GM23338 (cell line): Measurements from ENCODE around the gene ATP8A2. TPM values are rescaled to one million over a fixed set of nuclear protein-coding genes. Genes with fewer than 3 reads are reported as not detected.

ENCODE experiments used
- ATAC-seq: fragments of 200-7000 bp; cut with Tn5 transposase; 3 replicates; pipeline ENCODE4 v1.9.1; 2020
- DNase-seq: peaks from one replicate; pipeline ENCODE4 v3.0.0-alpha.2; 2015; ENCODE audit warnings: low spot score
- H2AFZ ChIP-seq: fragments of 200-600 bp; sonication (generic); 2 replicates; pipeline ENCODE4 v1.8.0; 2016; ENCODE audit warnings: antibody characterized with exemption, mild to moderate bottlenecking, moderate library complexity
- H3F3A ChIP-seq: fragments of 200-600 bp; sonication (generic); replicated peaks from 2 replicates; pipeline ENCODE4 v1.8.0; 2017; ENCODE audit warnings: antibody characterized with exemption, mixed run types, low read depth
- H3K27ac ChIP-seq: fragments of 200-600 bp; sonication (generic); 2 replicates; pipeline ENCODE4 v1.6.1; 2016; ENCODE audit warnings: low read depth
- H3K27me3 ChIP-seq: fragments of 200-600 bp; sonication (generic); 2 replicates; pipeline ENCODE4 v1.8.0; 2016; ENCODE audit warnings: mild to moderate bottlenecking, mixed run types, moderate library complexity; ENCODE audit not compliant: insufficient read depth
- H3K36me3 ChIP-seq: fragments of 200-600 bp; sonication (generic); 2 replicates; pipeline ENCODE4 v1.8.0; 2016; ENCODE audit warnings: mild to moderate bottlenecking; ENCODE audit not compliant: insufficient read depth
- H3K4me1 ChIP-seq: fragments of 200-600 bp; sonication (generic); 2 replicates; pipeline ENCODE4 v1.8.0; 2016; ENCODE audit warnings: mild to moderate bottlenecking, moderate library complexity; ENCODE audit not compliant: insufficient read depth
- H3K4me2 ChIP-seq: fragments of 200-600 bp; sonication (generic); 2 replicates; pipeline ENCODE4 v1.7.1; 2017; ENCODE audit warnings: mixed run types
- H3K4me3 ChIP-seq: fragments of 200-600 bp; sonication (generic); 2 replicates; pipeline ENCODE4 v1.6.1; 2016; ENCODE audit warnings: mixed run types
- H3K79me2 ChIP-seq: fragments of 200-600 bp; sonication (generic); replicated peaks from 2 replicates; pipeline ENCODE4 v1.8.0; 2017; ENCODE audit warnings: mild to moderate bottlenecking; ENCODE audit not compliant: insufficient read depth
- H3K9me2 ChIP-seq: fragments of 200-600 bp; sonication (generic); 2 replicates; pipeline ENCODE4 v1.8.0; 2017; ENCODE audit not compliant: insufficient read depth
- H4K20me1 ChIP-seq: fragments of 200-600 bp; sonication (generic); replicated peaks from 2 replicates; pipeline ENCODE4 v1.8.0; 2017; ENCODE audit warnings: mild to moderate bottlenecking; ENCODE audit not compliant: insufficient read depth
- H3K27ac Mint-ChIP-seq: 2 replicates; pipeline ENCODE4 v1.8.0; 2020; ENCODE audit warnings: inconsistent platforms, mild to moderate bottlenecking, moderate library complexity, mixed read lengths
- H3K27me3 Mint-ChIP-seq: 3 replicates; pipeline ENCODE4 v1.8.0; 2022; ENCODE audit warnings: low read depth, mild to moderate bottlenecking, moderate library complexity, mixed read lengths, inconsistent platforms; ENCODE audit not compliant: insufficient read depth, poor library complexity
- H3K36me3 Mint-ChIP-seq: 3 replicates; pipeline ENCODE4 v1.8.0; 2021; ENCODE audit warnings: low read depth, mild to moderate bottlenecking, inconsistent platforms, moderate library complexity, mixed read lengths
- H3K4me1 Mint-ChIP-seq: 3 replicates; pipeline ENCODE4 v1.8.0; 2020; ENCODE audit warnings: mild to moderate bottlenecking, inconsistent platforms, mixed read lengths
- H3K4me3 Mint-ChIP-seq: 3 replicates; pipeline ENCODE4 v1.8.0; 2021; ENCODE audit warnings: moderate library complexity, mild to moderate bottlenecking, inconsistent platforms, mixed read lengths
- H3K9me3 Mint-ChIP-seq: 3 replicates; pipeline ENCODE4 v1.8.0; 2020; ENCODE audit warnings: moderate library complexity, mild to moderate bottlenecking, inconsistent platforms, mixed read lengths
- CREB1 ChIP-seq: fragments of 250-450 bp; sonication (Bioruptor Pico); IDR thresholded peaks from 2 replicates; pipeline ENCODE4 v1.5.0; 2020; ENCODE audit warnings: low read depth, mild to moderate bottlenecking, moderate library complexity
- EZH2 ChIP-seq: fragments of 200-600 bp; sonication (generic); IDR thresholded peaks from one replicate; pipeline ENCODE4 v1.8.0; 2017; ENCODE audit warnings: antibody characterized with exemption, mild to moderate bottlenecking, low read depth; ENCODE audit not compliant: unreplicated experiment
- EZH2phosphoT487 ChIP-seq: fragments of 200-600 bp; sonication (generic); IDR thresholded peaks from one replicate; pipeline ENCODE4 v1.8.1; 2018; ENCODE audit warnings: antibody characterized with exemption; ENCODE audit not compliant: unreplicated experiment
- JUNB ChIP-seq: IDR thresholded peaks from one replicate; pipeline ENCODE4 v1.6.1; 2016; ENCODE audit warnings: antibody characterized with exemption; ENCODE audit not compliant: unreplicated experiment
- NANOG ChIP-seq: IDR thresholded peaks from 2 replicates; pipeline ENCODE4 v1.6.1; 2016; ENCODE audit warnings: antibody characterized with exemption, borderline replicate concordance
- POLR2AphosphoS5 ChIP-seq: IDR thresholded peaks from 2 replicates; pipeline ENCODE4 v1.6.1; 2016; ENCODE audit warnings: antibody characterized with exemption, low read depth
- STAT1 ChIP-seq: IDR thresholded peaks from one replicate; pipeline ENCODE4 v1.6.1; 2016; ENCODE audit warnings: antibody characterized with exemption; ENCODE audit not compliant: unreplicated experiment
- ZNF114 ChIP-seq: fragments of 250-450 bp; sonication (Bioruptor Pico); IDR thresholded peaks from 2 replicates; pipeline ENCODE4 v1.5.0; 2020; ENCODE audit warnings: mild to moderate bottlenecking, moderate library complexity
- ZNF331 ChIP-seq: fragments of 250-450 bp; sonication (Bioruptor Pico); IDR thresholded peaks from 2 replicates; pipeline ENCODE4 v1.5.0; 2020; ENCODE audit warnings: low read depth, mild to moderate bottlenecking, moderate library complexity
- polyA plus RNA-seq: library from polyadenylated mRNA; unstranded; fragments of >200 nt; fragmentation: Nextera tagmentation; extraction: Ambion mirVana; gene quantifications from 2 replicates; pipeline ENCODE4 v1.2.1, GENCODE V29; 2016
- total RNA-seq: library from RNA; depleted of rRNA; stranded (reverse); fragments of >200 nt; shearing (Covaris generic); gene quantifications from 2 replicates; pipeline ENCODE4 v1.2.3, GENCODE V29; 2014
- TF ChIP-seq, protein P1 (sequence below): fragments of 250-450 bp; sonication (Bioruptor Pico); IDR thresholded peaks from 2 replicates; pipeline ENCODE4 v1.5.0; 2020; ENCODE audit warnings: mild to moderate bottlenecking, moderate library complexity
- TF ChIP-seq, protein P2 (sequence below), 2 experiments: fragments of 200-600 bp in 1 of 2; sonication (generic) in 1 of 2; conservative IDR thresholded peaks; 2 replicates each; pipeline versions ENCODE4 v1.5.1 to v1.6.1; 2016 to 2017; ENCODE audit warnings: antibody characterized with exemption in 2 of 2, low read depth in 2 of 2, mild to moderate bottlenecking in 2 of 2, moderate library complexity in 1 of 2
- TF ChIP-seq, protein P3 (sequence below): IDR thresholded peaks from 2 replicates; pipeline ENCODE4 v1.6.1; 2016; ENCODE audit warnings: antibody characterized with exemption
- TF ChIP-seq, protein P4 (sequence below): IDR thresholded peaks from one replicate; pipeline ENCODE4 v1.6.1; 2018; ENCODE audit warnings: antibody characterized with exemption; ENCODE audit not compliant: unreplicated experiment

ATP8A2 gene
- total and polyA plus RNA-seq, 2 experiments from 2014 or later = 5.7 to 8.8 TPM

DNA sequence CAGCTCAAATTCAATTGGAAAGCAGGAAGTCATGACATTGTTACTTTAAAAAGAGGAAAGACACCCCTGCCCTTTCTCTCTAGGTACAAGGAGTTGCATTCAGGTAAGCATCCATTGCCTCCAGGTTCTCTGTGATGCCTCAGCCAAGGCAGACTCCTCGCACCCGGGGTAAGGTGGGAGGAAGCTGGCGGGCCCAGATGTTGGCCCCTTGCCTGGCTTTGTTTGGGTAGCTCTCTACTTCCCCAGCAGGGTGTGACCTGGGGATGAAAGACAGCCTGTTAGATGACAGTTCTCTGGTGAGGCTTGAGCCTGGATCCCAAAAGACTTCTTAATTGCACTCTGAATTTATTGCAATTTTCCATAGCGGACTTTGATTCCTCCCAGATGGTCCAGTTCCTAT, 654.4 kb downstream of the ATP8A2 start:
- no peaks in the 10 kb centered on the region for H3K27me3 ChIP-seq
- H3K9me3 Mint-ChIP-seq = peaks cover 8% of the 10 kb centered on the region; the same call in 1 of the 3 replicates
- peaks cover 22% of the 10 kb centered on the region for H3K4me1 ChIP-seq
- TF ChIP-seq ZNF331 (no peak), POLR2AphosphoS5 (no peak), NANOG (no peak), CREB1 (CRISPR knock-in tag) (no peak), ZNF114 (CRISPR knock-in tag) (no peak), EZH2 (no peak), JUNB (no peak), STAT1 (no peak), EZH2phosphoT487 (no peak)
- TF ChIP-seq, protein P1, sequence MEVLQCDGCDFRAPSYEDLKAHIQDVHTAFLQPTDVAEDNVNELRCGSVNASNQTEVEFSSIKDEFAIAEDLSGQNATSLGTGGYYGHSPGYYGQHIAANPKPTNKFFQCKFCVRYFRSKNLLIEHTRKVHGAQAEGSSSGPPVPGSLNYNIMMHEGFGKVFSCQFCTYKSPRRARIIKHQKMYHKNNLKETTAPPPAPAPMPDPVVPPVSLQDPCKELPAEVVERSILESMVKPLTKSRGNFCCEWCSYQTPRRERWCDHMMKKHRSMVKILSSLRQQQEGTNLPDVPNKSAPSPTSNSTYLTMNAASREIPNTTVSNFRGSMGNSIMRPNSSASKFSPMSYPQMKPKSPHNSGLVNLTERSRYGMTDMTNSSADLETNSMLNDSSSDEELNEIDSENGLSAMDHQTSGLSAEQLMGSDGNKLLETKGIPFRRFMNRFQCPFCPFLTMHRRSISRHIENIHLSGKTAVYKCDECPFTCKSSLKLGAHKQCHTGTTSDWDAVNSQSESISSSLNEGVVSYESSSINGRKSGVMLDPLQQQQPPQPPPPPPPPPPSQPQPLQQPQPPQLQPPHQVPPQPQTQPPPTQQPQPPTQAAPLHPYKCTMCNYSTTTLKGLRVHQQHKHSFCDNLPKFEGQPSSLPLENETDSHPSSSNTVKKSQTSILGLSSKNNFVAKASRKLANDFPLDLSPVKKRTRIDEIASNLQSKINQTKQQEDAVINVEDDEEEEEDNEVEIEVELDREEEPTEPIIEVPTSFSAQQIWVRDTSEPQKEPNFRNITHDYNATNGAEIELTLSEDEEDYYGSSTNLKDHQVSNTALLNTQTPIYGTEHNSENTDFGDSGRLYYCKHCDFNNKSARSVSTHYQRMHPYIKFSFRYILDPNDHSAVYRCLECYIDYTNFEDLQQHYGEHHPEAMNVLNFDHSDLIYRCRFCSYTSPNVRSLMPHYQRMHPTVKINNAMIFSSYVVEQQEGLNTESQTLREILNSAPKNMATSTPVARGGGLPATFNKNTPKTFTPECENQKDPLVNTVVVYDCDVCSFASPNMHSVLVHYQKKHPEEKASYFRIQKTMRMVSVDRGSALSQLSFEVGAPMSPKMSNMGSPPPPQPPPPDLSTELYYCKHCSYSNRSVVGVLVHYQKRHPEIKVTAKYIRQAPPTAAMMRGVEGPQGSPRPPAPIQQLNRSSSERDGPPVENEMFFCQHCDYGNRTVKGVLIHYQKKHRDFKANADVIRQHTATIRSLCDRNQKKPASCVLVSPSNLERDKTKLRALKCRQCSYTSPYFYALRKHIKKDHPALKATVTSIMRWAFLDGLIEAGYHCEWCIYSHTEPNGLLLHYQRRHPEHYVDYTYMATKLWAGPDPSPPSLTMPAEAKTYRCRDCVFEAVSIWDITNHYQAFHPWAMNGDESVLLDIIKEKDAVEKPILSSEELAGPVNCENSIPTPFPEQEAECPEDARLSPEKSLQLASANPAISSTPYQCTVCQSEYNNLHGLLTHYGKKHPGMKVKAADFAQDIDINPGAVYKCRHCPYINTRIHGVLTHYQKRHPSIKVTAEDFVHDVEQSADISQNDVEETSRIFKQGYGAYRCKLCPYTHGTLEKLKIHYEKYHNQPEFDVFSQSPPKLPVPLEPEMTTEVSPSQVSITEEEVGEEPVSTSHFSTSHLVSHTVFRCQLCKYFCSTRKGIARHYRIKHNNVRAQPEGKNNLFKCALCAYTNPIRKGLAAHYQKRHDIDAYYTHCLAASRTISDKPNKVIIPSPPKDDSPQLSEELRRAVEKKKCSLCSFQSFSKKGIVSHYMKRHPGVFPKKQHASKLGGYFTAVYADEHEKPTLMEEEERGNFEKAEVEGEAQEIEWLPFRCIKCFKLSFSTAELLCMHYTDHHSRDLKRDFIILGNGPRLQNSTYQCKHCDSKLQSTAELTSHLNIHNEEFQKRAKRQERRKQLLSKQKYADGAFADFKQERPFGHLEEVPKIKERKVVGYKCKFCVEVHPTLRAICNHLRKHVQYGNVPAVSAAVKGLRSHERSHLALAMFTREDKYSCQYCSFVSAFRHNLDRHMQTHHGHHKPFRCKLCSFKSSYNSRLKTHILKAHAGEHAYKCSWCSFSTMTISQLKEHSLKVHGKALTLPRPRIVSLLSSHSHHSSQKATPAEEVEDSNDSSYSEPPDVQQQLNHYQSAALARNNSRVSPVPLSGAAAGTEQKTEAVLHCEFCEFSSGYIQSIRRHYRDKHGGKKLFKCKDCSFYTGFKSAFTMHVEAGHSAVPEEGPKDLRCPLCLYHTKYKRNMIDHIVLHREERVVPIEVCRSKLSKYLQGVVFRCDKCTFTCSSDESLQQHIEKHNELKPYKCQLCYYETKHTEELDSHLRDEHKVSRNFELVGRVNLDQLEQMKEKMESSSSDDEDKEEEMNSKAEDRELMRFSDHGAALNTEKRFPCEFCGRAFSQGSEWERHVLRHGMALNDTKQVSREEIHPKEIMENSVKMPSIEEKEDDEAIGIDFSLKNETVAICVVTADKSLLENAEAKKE (CRISPR knock-in tag) = no peak
- TF ChIP-seq, protein P2, sequence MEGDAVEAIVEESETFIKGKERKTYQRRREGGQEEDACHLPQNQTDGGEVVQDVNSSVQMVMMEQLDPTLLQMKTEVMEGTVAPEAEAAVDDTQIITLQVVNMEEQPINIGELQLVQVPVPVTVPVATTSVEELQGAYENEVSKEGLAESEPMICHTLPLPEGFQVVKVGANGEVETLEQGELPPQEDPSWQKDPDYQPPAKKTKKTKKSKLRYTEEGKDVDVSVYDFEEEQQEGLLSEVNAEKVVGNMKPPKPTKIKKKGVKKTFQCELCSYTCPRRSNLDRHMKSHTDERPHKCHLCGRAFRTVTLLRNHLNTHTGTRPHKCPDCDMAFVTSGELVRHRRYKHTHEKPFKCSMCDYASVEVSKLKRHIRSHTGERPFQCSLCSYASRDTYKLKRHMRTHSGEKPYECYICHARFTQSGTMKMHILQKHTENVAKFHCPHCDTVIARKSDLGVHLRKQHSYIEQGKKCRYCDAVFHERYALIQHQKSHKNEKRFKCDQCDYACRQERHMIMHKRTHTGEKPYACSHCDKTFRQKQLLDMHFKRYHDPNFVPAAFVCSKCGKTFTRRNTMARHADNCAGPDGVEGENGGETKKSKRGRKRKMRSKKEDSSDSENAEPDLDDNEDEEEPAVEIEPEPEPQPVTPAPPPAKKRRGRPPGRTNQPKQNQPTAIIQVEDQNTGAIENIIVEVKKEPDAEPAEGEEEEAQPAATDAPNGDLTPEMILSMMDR (conservative IDR thresholded peaks at IDR 0.05; ENCODE audit: low read depth in 2 of 2) = no peak
- TF ChIP-seq, protein P3, sequence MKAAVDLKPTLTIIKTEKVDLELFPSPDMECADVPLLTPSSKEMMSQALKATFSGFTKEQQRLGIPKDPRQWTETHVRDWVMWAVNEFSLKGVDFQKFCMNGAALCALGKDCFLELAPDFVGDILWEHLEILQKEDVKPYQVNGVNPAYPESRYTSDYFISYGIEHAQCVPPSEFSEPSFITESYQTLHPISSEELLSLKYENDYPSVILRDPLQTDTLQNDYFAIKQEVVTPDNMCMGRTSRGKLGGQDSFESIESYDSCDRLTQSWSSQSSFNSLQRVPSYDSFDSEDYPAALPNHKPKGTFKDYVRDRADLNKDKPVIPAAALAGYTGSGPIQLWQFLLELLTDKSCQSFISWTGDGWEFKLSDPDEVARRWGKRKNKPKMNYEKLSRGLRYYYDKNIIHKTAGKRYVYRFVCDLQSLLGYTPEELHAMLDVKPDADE = no peak
- TF ChIP-seq, protein P4, sequence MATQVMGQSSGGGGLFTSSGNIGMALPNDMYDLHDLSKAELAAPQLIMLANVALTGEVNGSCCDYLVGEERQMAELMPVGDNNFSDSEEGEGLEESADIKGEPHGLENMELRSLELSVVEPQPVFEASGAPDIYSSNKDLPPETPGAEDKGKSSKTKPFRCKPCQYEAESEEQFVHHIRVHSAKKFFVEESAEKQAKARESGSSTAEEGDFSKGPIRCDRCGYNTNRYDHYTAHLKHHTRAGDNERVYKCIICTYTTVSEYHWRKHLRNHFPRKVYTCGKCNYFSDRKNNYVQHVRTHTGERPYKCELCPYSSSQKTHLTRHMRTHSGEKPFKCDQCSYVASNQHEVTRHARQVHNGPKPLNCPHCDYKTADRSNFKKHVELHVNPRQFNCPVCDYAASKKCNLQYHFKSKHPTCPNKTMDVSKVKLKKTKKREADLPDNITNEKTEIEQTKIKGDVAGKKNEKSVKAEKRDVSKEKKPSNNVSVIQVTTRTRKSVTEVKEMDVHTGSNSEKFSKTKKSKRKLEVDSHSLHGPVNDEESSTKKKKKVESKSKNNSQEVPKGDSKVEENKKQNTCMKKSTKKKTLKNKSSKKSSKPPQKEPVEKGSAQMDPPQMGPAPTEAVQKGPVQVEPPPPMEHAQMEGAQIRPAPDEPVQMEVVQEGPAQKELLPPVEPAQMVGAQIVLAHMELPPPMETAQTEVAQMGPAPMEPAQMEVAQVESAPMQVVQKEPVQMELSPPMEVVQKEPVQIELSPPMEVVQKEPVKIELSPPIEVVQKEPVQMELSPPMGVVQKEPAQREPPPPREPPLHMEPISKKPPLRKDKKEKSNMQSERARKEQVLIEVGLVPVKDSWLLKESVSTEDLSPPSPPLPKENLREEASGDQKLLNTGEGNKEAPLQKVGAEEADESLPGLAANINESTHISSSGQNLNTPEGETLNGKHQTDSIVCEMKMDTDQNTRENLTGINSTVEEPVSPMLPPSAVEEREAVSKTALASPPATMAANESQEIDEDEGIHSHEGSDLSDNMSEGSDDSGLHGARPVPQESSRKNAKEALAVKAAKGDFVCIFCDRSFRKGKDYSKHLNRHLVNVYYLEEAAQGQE = no peak
- H4K20me1 ChIP-seq = no peaks in the 10 kb centered on the region
- no peak for DNase-seq
- H3K4me3 Mint-ChIP-seq = no peak overlapping the region
- no peaks in the 10 kb centered on the region for H3K9me2 ChIP-seq
- no peak overlapping the region for H3K27ac Mint-ChIP-seq
- H2AFZ ChIP-seq = peak overlapping the region; percentile 85
- H3K79me2 ChIP-seq = no peaks in the 10 kb centered on the region
- no peaks in the 10 kb centered on the region for H3K36me3 ChIP-seq
- peaks cover 4% of the 10 kb centered on the region; the same call in 1 of the 3 replicates for H3K36me3 Mint-ChIP-seq
- 0 out of 2 replicates have a peak overlapping the region, but pooled peaks have one; percentile 23 for H3K4me2 ChIP-seq
- H3K4me1 Mint-ChIP-seq = peaks cover 31% of the 10 kb centered on the region
- H3K27me3 Mint-ChIP-seq = peaks cover 8% of the 10 kb centered on the region
- H3F3A ChIP-seq = no peaks in the 10 kb centered on the region
- ATAC-seq = peak; percentile 25; the same call in 2 of the 3 replicates
- no peak overlapping the region for H3K4me3 ChIP-seq
- no peak overlapping the region for H3K27ac ChIP-seq
